ENCODE measurements around the gene THUMPD3.

THUMPD3 gene

GRCh38 chr3:9404680-9405079 lies 41.8 kb downstream of the THUMPD3 start:
- no peak overlapping the region for H3K4me3 ChIP-seq
- DNase-seq (ENCODE audit: low read depth, low spot score) = no peak
- peaks cover under 1% of the 10 kb centered on the region for H3K36me3 ChIP-seq (ENCODE audit: insufficient read depth, low read length)
- no peak for TF ChIP-seq POLR2AphosphoS5 (IDR thresholded peaks at IDR 0.05; ENCODE audit: borderline replicate concordance, low read depth, low read length)
- TF ChIP-seq FOXP2 (optimal IDR thresholded peaks at IDR 0.05; ENCODE audit: control extremely low read depth, extremely low read length, insufficient read depth) = no peak
- TF ChIP-seq EZH2 (IDR thresholded peaks at IDR 0.05) = no peak
- no peak overlapping the region for H3K27ac ChIP-seq
- H3K9ac ChIP-seq (ENCODE audit: insufficient read length) = no peak overlapping the region
- no peaks in the 10 kb centered on the region; the same call in 1 of the 2 replicates for H3K9me3 ChIP-seq (ENCODE audit: low read depth, low read length)

- no peak for DNase-seq (ENCODE audit: low read depth, low spot score)
- peaks cover 7% of the 10 kb centered on the region for H3K36me3 ChIP-seq (ENCODE audit: insufficient read depth, low read length)
- H3K27ac ChIP-seq = no peak overlapping the region
- no peak overlapping the region for H3K4me3 ChIP-seq
- TF ChIP-seq FOXP2 (optimal IDR thresholded peaks at IDR 0.05; ENCODE audit: control extremely low read depth, extremely low read length, insufficient read depth) (no peak), EZH2 (IDR thresholded peaks at IDR 0.05) (no peak), POLR2AphosphoS5 (IDR thresholded peaks at IDR 0.05; ENCODE audit: borderline replicate concordance, low read depth, low read length) (no peak)
- H3K9me3 ChIP-seq (ENCODE audit: low read depth, low read length) = no peaks in the 10 kb centered on the region; the same call in 1 of the 2 replicates
- no peak overlapping the region for H3K9ac ChIP-seq (ENCODE audit: insufficient read length)
Observed at GRCh38 chr3:9405756-9406155, 42.9 kb downstream of the THUMPD3 start.

- TF ChIP-seq POLR2AphosphoS5 (IDR thresholded peaks at IDR 0.05; ENCODE audit: borderline replicate concordance, low read depth, low read length) (no peak), FOXP2 (optimal IDR thresholded peaks at IDR 0.05; ENCODE audit: control extremely low read depth, extremely low read length, insufficient read depth) (no peak), EZH2 (IDR thresholded peaks at IDR 0.05) (no peak)
- Histone ChIP-seq H3K36me3 (ENCODE audit: insufficient read depth, low read length) (peaks cover 7% of the 10 kb centered on the region), H3K4me3 (no peak overlapping the region), H3K27ac (no peak overlapping the region), H3K9ac (ENCODE audit: insufficient read length) (no peak overlapping the region), H3K9me3 (ENCODE audit: low read depth, low read length) (no peaks in the 10 kb centered on the region; the same call in 1 of the 2 replicates)
- no peak for DNase-seq (ENCODE audit: low read depth, low spot score)
Observed at GRCh38 chr3:9406856-9407626, 44.2 kb downstream of the THUMPD3 start.

GRCh38 chr3:9408061-9408460 lies 45.2 kb downstream of the THUMPD3 start:
- TF ChIP-seq FOXP2 (optimal IDR thresholded peaks at IDR 0.05; ENCODE audit: control extremely low read depth, extremely low read length, insufficient read depth) (no peak), EZH2 (IDR thresholded peaks at IDR 0.05) (no peak), POLR2AphosphoS5 (IDR thresholded peaks at IDR 0.05; ENCODE audit: borderline replicate concordance, low read depth, low read length) (no peak)
- Histone ChIP-seq H3K36me3 (ENCODE audit: insufficient read depth, low read length) (peaks cover 7% of the 10 kb centered on the region), H3K9me3 (ENCODE audit: low read depth, low read length) (no peaks in the 10 kb centered on the region; the same call in 1 of the 2 replicates), H3K4me3 (no peak overlapping the region), H3K27ac (no peak overlapping the region), H3K9ac (ENCODE audit: insufficient read length) (no peak overlapping the region)
- DNase-seq (ENCODE audit: low read depth, low spot score) = no peak

- Histone ChIP-seq H3K9me3 (ENCODE audit: low read depth, low read length) (no peaks in the 10 kb centered on the region; the same call in 1 of the 2 replicates), H3K4me3 (no peak overlapping the region), H3K27ac (no peak overlapping the region), H3K36me3 (ENCODE audit: insufficient read depth, low read length) (peaks cover 7% of the 10 kb centered on the region), H3K9ac (ENCODE audit: insufficient read length) (no peak overlapping the region)
- no peak for DNase-seq (ENCODE audit: low read depth, low spot score)
- TF ChIP-seq POLR2AphosphoS5 (IDR thresholded peaks at IDR 0.05; ENCODE audit: borderline replicate concordance, low read depth, low read length) (no peak), FOXP2 (optimal IDR thresholded peaks at IDR 0.05; ENCODE audit: control extremely low read depth, extremely low read length, insufficient read depth) (no peak), EZH2 (IDR thresholded peaks at IDR 0.05) (no peak)
Observed at GRCh38 chr3:9408546-9408945, 45.7 kb downstream of the THUMPD3 start.

- Histone ChIP-seq H3K36me3 (ENCODE audit: insufficient read depth, low read length) (peaks cover 7% of the 10 kb centered on the region), H3K27ac (no peak overlapping the region), H3K9me3 (ENCODE audit: low read depth, low read length) (no peaks in the 10 kb centered on the region; the same call in 1 of the 2 replicates), H3K9ac (ENCODE audit: insufficient read length) (no peak overlapping the region), H3K4me3 (no peak overlapping the region)
- no peak for DNase-seq (ENCODE audit: low read depth, low spot score)
- no peak for TF ChIP-seq POLR2AphosphoS5 (IDR thresholded peaks at IDR 0.05; ENCODE audit: borderline replicate concordance, low read depth, low read length)
- TF ChIP-seq FOXP2 (optimal IDR thresholded peaks at IDR 0.05; ENCODE audit: control extremely low read depth, extremely low read length, insufficient read depth) = no peak
- TF ChIP-seq EZH2 (IDR thresholded peaks at IDR 0.05) = no peak
Observed at GRCh38 chr3:9409981-9410854, 47.4 kb downstream of the THUMPD3 start.

- no peak for DNase-seq (ENCODE audit: low read depth, low spot score)
- H3K36me3 ChIP-seq (ENCODE audit: insufficient read depth, low read length) = peaks cover 7% of the 10 kb centered on the region
- H3K4me3 ChIP-seq = no peak overlapping the region
- no peak overlapping the region for H3K9ac ChIP-seq (ENCODE audit: insufficient read length)
- no peak overlapping the region for H3K27ac ChIP-seq
- H3K9me3 ChIP-seq (ENCODE audit: low read depth, low read length) = no peaks in the 10 kb centered on the region; the same call in 1 of the 2 replicates
- TF ChIP-seq POLR2AphosphoS5 (IDR thresholded peaks at IDR 0.05; ENCODE audit: borderline replicate concordance, low read depth, low read length) = no peak
- no peak for TF ChIP-seq FOXP2 (optimal IDR thresholded peaks at IDR 0.05; ENCODE audit: control extremely low read depth, extremely low read length, insufficient read depth)
- TF ChIP-seq EZH2 (IDR thresholded peaks at IDR 0.05) = no peak
Observed at GRCh38 chr3:9411302-9411701, 48.4 kb downstream of the THUMPD3 start.

- Histone ChIP-seq H3K9me3 (ENCODE audit: low read depth, low read length) (no peaks in the 10 kb centered on the region; the same call in 1 of the 2 replicates), H3K36me3 (ENCODE audit: insufficient read depth, low read length) (peaks cover 7% of the 10 kb centered on the region), H3K27ac (no peak overlapping the region), H3K4me3 (no peak overlapping the region), H3K9ac (ENCODE audit: insufficient read length) (no peak overlapping the region)
- DNase-seq (ENCODE audit: low read depth, low spot score) = no peak
- TF ChIP-seq FOXP2 (optimal IDR thresholded peaks at IDR 0.05; ENCODE audit: control extremely low read depth, extremely low read length, insufficient read depth) = no peak
- TF ChIP-seq POLR2AphosphoS5 (IDR thresholded peaks at IDR 0.05; ENCODE audit: borderline replicate concordance, low read depth, low read length) = no peak
- no peak for TF ChIP-seq EZH2 (IDR thresholded peaks at IDR 0.05)
Observed at GRCh38 chr3:9412293-9412692, 49.4 kb downstream of the THUMPD3 start.
